ENCODE measurements around the gene YPEL5.

Gene YPEL5

DNA sequence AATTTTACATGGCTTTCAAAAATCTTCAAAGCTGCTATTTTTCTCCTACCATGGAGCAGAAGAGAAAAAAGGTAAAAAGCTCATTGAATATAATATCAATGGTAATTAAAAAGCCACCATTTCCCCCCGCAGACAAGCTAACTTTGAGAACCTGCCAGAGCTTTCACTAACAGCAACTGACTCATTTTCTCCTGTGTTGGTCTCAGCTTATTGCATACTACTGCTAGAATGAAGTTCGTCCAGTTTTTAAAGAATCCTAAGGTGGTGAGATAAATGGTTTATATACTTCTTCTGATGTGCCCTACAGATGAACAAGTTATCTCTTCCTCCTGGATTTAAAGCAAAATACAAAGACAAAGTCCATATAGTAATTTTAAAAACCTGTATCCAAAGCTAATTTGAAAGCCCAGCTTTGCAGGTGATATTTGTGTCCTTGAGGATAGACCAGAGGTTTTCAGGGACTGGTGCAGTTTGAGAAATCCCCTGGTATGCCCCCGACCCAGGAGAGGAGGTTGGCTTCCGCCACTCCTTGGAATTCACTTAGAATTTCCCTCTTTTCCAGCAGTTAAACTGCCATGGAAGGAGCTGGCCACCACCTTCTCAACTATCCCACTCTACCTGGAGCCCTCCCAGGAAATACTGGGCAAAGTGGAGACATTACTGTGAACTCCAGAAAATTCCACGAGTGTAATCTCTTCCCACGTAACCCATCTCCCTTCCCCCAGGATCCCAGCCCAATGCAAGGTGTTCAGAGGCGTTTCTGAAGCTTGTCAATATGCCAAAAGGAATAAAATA, 17.5 kb downstream of the YPEL5 start:
- no peak overlapping the region for H3K4me3 ChIP-seq (ENCODE audit: low read depth, low read length)

DNA sequence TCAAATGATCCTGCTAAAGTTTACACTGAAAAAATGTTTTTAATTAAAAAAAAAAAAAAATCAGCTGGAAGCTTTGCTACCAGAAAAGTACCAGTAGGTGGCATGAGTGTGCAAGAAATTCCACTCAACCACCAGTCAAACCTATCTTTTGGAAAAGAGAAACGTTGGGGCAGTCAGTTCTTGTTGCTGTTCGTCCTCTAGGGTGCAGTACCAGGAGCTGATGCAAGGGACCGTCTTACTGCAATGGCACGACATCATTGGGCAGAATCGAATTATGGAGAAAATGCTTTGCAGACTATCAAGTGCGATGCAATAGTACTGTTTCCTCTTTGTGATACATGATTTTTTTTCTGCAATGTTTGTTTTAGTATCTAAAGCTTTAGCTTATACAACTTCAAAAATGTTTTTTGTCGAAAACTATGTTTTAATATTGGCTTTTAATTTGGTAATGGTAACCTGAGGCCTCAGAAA, 18.3 kb downstream of the YPEL5 start:
- no peak overlapping the region for H3K4me3 ChIP-seq (ENCODE audit: low read depth, low read length)

DNA sequence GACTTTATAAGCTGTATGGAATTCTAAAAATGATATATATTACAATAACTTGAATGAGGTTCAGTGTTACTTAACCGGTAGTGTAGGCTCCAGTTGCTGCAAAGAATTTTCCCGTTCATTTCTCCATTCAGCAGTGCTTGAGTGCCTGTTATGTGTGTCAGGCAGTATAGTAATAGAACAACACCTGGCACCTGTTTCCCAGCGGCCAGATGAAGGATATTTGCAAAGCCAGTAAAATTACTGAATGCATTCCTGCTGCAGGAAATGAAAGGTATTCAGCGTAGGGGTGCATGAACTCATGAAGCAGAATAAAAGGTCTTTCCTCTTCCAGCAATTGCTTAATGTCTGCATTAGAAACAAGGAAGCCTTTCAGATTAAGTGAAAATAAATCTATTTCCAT, 18.8 kb downstream of the YPEL5 start:
- H3K4me3 ChIP-seq (ENCODE audit: low read depth, low read length) = no peak overlapping the region

DNA sequence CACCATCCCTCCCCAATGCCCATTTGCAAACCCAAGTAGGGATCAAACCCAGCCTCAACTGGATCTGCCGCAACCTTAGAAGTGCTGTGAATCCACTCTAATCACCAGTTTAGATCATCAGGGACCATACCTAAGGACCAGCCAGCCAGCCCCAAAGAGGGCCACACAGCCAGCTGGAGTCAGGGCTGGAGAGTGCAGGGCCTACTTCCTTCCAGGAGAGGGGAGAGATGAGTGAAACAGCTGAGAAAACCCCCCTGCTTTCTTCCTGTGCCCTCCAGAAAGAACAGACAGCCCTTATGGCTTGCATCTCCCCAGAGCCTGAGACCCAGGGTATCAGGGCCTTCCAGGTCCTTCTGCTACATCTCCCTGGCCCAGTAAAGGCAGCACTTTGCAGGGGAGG, 25.8 kb downstream of the YPEL5 start:
- no peak overlapping the region for H3K4me3 ChIP-seq (ENCODE audit: low read depth, low read length)

DNA sequence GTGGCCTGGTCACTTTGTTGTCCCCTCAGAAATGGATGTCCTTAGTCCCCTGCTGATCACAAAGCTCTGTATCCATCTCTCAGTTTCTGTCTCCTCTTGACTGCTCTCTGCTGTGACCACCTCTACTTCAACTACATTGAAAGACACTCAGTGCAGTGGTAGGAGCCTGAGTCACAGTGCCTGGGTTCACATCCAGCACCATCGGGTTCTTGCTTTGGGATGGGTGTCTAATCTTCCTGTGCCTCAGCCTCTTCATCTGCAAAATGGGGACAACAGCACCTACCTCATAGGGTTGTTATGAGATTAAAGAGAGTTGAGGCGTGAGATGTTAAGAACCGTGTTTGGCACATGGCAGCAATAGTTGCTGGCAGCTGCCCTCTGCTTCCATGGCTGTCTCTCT, 30.6 kb downstream of the YPEL5 start:
- no peak overlapping the region for H3K4me3 ChIP-seq (ENCODE audit: low read depth, low read length)

DNA sequence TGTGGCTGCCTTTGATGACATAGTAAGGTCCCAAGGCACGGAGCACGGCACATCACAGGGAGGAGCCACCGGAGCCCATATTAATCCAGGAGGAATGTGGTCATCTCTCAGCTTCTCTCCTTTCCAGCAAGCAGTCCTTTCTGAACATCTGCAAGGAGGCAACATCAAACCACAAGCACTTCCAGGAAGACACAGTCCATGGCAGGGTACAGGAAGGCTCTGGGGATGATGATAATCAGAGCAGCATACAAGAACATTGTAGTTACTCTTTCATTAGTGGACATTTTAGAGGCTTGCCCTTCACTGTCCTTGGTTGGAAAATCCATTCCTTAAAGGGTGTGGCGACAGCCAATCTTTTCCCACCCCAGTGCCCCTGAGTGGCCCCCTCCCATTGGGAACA, 31.1 kb downstream of the YPEL5 start:
- no peak overlapping the region for H3K4me3 ChIP-seq (ENCODE audit: low read depth, low read length)

DNA sequence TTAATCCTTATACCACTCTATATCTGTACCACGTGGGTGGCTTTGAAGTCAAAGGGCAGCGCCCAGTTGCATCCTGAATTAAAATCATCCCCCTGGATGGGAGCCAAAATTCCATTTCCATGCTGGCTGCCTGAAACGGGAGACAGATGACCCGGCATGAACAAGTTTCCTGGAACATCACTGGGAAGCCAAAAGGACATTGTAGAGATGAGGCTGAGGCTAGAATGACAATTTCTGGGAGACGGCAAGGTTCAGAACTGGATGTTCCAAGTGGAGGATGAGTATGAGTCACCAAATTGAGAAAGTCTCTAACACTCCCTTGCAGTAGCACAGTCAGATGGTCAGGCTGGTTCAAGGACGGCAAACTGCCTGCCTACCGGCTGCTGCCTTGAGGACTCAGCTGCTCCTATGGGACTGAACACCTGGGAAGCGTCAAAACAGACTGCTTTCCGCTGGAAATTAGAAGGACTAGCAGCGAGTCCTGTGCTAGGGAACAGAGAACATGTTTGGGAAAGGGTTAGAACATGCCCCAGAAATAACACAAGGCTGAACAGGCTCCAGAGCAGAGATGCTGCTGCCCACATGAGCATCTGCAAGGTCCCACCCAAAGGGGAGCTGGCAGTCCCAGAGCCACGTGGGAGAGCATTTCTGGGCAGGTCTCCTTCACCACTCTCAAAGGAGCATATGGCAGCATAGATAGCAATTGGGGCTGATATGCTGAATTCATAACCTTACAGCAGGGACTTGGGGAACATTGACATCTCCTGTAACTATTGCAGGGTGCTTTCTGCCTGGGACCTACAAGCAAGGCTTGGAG, 32.0 kb downstream of the YPEL5 start:
- H3K4me3 ChIP-seq (ENCODE audit: low read depth, low read length) = no peak overlapping the region

DNA sequence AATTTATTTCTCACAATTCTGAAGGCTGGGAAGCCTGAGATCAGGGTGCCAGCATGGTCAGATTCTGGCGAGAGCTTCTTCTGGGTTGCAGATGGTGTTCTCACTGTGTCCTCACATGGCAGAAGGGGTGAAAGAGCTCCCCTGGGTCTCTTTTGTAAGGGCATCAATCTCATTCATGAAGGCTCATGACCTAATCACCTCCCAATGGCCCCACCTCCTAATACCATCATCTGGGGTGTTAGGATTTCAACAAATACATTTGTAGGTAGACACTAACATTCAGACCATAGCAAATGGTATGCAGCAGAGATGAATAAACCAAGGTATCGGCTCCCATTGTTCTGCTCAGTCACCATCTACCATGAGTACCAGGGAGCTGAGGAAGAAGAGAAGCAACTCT, 32.7 kb downstream of the YPEL5 start:
- H3K4me3 ChIP-seq (ENCODE audit: low read depth, low read length) = no peak overlapping the region

DNA sequence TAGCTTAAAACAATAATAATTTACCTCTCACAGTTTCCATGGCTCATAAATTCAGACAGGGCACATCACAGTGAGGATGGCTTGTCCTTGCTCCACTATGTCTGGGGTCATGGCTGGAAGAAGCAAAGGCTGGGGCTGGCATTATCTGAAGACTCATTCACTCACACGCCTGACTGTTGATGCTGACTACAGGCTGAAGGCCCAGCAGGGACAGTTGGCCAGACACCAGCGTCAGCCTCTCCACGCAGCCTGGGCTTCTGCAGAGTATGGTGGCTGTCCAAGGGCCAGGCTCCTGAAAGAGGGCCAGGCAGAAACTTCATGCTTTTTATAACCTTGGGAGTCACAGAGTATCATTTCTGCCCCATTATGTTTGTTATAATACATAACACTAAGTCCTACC, 33.4 kb downstream of the YPEL5 start:
- H3K4me3 ChIP-seq (ENCODE audit: low read depth, low read length) = no peak overlapping the region

DNA sequence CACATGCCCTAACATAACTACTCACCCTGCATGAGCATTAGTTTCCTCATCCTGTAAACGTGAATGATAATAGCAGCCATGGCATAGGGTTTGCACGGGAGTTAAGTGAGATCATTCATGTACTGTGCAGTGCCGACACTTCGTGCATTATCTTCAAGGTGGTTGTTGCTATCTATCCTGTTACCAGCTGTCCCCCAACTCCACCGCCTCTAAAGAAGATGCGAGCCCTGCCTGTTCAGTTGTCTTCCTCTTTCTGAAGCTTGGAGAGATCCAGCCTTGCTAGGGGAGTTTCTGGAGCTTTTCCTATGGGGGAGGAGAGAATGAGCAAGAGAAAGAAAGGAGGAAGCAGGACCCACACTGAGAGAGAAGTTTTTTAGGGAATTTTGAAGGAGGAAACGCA, 34.4 kb downstream of the YPEL5 start:
- H3K4me3 ChIP-seq (ENCODE audit: low read depth, low read length) = no peak overlapping the region

DNA sequence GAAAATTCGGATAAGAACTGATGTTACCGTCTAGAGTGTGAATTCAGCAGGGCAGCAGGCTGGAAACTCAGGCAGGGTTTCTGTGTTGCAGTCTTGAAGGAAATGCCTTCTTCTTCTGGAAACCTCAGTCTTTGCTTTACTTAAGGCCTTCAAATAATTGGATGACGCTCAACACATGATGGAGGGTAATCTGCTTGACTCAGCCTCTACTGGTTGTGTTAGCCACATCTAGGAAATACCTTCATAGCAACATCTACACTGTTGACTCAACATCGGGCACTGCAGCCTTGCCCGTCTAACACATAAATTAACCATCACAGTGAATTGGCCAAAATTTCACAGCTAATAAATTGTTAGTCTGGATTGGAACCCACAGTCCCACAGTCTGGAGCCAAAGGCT, 37.2 kb downstream of the YPEL5 start:
- no peak overlapping the region for H3K4me3 ChIP-seq (ENCODE audit: low read depth, low read length)

DNA sequence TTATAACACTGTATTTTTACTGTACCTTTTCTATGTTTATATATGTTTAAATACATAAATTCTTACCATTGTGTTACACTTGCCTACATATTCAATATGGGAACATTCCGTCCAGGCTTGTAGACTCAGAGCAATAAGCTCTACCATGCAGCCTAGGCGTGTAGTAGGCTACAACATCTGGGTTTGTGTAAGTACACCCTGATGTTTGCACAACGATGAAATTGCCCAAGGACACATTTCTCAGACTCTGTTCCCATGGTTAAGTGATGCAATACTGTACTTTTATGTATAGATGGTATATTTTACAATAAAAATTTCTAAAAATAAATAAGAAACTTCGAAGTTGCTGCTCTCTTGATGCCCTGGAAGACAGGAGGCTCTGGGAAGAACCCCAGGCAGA, 38.4 kb downstream of the YPEL5 start:
- H3K4me3 ChIP-seq (ENCODE audit: low read depth, low read length) = no peak overlapping the region

DNA sequence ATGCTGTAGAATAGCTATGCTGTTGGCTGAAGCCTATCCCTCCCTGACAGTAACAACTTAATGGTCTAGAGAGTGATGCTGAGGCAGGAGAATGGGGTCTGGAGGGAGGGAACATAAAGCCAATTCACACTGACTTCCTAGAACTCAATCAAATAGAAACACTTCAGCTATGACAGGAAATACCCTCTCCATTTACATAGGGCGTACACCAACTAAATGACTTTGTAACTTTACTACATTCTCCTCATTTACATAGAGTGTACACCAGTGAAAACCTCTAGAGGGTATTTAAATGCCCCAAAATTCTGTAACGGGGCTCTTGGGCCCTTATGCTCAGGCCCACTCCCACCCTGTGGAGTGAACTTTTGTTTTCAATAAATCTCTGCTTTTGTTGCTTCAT, 41.5 kb downstream of the YPEL5 start:
- H3K4me3 ChIP-seq (ENCODE audit: low read depth, low read length) = no peak overlapping the region

DNA sequence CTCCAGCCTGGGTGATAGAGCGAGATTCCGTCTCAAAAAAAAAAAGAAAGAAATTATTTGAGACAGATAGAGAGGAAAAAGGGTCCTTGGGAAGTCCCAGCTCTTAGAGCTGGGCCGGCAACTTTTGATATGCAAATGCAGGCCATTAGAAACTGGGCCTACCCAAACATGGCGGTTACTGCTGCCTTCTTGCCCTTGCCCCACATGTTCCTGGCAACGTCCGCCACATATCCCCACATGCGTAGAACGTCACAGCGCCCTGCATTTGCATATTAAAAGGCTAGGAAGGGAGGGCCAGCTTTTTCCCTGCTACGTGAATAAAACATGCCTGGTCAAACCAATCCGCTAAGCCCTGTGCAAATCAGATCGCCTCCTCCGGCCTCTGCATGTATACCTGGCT, 43.8 kb downstream of the YPEL5 start:
- no peak overlapping the region for H3K4me3 ChIP-seq (ENCODE audit: low read depth, low read length)

DNA sequence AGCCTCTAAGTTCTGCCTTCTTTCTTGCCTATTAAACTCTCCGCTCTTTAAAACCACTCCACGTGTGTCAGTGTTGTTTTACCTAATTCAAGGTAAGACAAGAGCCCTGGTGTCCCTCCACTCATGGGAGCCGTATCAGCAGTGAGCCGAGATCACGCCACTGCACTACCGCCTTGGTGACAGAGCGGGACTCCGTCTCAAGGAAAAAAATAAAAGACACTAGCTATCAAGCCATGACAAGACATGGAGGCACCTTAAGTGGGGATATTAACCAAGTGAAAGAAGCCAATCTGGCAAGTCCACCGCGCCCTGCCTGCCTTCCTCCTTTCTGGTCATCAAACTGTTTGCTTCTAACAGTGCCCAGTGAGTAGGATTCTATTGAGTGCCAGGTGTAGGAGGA, 44.3 kb downstream of the YPEL5 start:
- H3K4me3 ChIP-seq (ENCODE audit: low read depth, low read length) = no peak overlapping the region

DNA sequence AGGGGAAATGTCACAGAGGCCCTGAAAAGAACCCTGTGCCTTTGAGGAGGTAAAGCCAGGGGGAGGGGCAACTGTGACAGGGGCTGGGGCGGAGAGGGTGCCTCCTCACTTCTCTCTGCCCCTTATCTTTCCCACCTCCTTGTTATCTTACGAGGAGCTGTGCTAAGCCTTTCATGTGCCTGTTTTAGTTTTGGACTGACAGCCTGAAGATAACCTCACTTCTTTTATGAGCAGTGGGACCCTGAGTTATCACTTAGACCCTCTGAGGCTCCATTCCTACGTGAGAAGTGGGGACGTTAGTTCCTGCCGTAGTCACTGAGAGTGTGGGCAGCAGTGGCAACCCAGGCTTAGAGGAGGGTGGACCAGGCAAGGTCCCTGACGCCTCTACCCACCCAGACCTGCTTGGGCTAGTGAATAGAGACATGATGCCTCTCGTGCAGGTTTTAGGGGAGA, 45.0 kb downstream of the YPEL5 start:
- H3K4me3 ChIP-seq (ENCODE audit: low read depth, low read length) = no peak overlapping the region

DNA sequence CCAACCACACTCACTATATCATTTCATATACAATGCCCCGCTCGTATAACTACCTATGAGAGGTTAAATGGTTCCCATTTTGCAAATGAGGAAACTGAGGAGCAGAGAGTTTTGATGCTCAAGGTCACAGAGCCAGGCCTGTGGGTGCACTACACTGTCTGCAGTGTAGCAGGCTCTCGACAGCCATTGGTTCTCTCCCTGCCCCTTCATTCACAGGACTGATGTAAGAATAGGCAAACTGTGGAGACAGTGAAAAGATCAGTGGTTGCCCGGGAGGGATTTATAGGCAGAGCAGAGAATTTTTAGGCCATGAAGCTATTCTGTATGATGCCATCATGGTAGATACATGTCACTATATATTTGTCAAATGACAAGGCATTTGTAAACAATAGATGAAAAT, 45.5 kb downstream of the YPEL5 start:
- no peak overlapping the region for H3K4me3 ChIP-seq (ENCODE audit: low read depth, low read length)

DNA sequence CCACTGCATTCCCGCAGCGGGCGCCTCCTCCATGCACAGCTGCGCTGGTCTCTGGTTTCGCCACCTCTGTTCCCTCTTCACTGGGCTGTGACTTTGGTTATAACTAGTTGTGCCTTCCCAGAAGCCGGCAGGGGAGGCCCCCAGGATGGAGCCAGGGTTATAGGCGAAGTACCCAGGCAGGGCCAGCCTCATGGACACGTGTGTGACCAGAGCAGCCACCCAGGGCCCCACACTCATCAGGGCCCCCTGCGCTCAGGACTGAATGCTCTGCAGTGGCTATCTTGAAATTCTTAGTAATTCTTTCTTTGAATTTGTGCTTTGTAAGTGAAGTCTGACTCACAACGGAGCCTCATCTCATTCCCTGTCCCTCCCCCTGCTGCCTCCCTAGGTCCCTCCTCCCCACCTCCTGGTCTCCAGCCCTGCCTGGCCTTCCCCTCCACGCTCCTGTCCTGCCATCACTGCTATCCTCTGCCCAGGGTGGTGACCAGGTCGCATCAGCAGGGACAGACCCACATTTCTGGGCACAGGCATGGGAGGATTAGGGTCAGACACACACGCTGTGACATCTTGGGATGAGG, 46.4 kb downstream of the YPEL5 start:
- H3K4me3 ChIP-seq (ENCODE audit: low read depth, low read length) = no peak overlapping the region

DNA sequence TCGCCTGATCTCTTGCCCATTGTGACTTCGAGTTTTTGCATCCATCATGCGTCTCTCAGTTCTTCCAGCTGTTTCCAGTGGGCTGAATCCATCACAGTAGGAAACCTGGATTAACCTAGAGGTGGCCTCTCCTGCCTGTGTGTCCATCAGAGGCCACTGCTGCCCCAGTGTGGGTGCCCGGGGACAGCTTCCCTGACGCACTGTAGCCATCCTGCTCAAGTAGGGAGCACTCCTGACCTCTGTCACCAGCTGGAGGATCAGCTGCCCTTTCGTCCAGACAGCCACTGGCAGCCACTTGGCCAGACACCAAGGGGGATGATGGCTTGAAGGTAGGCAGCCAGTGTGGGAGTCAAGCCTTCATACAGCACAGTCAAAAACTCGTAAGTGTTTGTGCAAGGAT, 47.6 kb downstream of the YPEL5 start:
- no peak overlapping the region for H3K4me3 ChIP-seq (ENCODE audit: low read depth, low read length)

DNA sequence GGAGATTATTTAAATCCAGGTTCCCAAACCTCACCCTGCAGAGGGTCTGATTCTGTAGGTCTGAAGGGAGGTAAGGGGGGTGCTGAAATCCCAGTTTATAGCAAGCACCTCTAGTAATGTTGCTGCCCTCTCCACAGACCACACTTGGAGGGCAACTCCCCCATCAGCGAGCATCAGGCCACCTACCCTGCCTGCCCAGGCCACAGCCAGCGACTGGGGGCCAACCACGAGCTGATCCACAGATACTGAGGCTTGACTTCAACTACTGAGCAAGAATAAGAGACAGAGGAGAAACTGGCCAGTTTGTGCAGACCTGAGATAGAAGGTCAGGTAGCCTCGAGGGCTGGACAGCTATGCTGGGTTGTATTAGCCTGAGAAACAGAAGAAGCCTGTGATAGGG, 48.2 kb downstream of the YPEL5 start:
- no peak overlapping the region for H3K4me3 ChIP-seq (ENCODE audit: low read depth, low read length)

DNA sequence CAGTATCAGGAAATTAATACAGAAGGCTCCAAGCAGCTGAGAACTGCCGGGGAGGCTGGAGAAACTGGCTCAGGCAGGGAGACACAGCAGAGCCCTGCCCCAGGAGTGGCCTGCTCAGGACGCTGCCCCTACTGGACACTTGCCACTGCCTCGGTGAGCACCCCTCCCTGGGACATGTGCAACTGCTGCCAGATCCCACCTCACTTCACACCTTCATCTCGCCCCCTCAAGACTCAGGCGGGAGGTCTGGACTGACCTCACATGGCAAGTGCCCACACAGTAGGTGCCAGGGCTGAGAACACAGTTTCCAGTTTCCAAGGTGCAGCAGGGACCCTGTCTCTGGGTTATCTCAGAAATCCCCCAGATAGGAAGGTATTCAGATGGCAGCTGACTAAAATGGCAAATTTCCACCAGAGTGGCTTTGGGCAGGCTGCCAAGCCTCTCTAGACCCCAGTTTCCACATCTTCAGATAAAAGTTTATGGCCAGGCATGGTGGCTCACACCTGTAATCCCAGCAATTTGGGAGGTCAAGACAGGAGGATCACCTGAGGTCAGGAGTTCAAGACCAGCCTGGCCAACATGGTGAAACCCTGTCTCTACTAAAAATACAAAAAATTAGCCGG, 50.9 kb downstream of the YPEL5 start:
- no peak overlapping the region for H3K4me3 ChIP-seq (ENCODE audit: low read depth, low read length)
